Measurements from ENCODE around the gene VAX1.
"Not testable (repeated sequence)": the region's sequence is repeated elsewhere in the genome, so short reads cannot be mapped to it uniquely, and the experiment has no call there.

The VAX1 gene

DNA sequence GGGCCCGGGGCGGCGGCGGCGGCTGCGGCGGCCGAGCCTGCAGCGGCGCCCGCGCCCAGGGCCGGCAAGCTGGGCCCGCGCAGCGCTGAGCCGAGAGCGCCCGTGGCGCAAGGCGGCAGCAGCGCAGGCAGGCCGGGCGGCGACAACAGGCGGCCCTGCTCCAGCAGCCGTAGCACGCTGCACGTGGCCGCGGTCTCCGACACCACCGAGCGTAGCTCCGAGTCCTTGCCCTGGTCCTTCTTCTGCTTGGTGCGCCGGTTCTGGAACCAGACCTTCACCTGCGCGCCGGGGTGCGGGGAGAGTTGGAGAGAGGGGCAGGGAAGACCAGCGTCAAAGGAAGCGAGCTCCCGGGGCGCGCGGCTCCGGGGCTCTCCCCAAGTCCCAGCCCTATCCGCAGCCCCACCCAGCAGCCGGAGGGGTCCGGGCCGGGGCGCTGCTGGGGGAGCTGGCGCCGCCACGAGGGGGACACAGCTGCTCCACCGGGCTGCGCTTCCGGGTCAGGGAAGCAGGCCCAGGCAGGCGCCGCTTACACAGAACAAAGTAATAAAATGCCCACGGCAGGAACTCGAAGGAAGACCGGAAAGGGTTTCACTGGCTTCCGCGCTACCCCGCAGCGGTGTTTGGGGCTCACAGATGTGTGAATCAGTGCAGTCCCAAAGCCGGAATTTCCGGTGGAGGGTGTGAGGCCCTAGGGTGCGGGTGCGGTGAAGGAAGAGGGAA is 3.6 kb downstream of the VAX1 start:
- DNase-seq (ENCODE audit: low spot score) = no peak

DNA sequence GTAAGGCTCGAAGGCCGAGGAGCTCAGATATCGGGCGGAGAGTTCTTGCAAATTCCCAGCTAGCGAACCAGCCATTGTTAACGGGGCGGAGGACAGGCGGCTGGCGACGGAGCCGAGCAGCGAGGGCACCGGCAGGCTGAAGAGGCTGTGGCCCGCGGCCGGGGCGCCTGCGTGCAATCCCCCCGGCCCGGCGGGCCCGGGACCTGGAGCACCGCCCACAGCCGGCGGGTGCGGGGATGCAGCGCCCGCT is 4.1 kb downstream of the VAX1 start:
- no peak for DNase-seq (ENCODE audit: low spot score)

DNA sequence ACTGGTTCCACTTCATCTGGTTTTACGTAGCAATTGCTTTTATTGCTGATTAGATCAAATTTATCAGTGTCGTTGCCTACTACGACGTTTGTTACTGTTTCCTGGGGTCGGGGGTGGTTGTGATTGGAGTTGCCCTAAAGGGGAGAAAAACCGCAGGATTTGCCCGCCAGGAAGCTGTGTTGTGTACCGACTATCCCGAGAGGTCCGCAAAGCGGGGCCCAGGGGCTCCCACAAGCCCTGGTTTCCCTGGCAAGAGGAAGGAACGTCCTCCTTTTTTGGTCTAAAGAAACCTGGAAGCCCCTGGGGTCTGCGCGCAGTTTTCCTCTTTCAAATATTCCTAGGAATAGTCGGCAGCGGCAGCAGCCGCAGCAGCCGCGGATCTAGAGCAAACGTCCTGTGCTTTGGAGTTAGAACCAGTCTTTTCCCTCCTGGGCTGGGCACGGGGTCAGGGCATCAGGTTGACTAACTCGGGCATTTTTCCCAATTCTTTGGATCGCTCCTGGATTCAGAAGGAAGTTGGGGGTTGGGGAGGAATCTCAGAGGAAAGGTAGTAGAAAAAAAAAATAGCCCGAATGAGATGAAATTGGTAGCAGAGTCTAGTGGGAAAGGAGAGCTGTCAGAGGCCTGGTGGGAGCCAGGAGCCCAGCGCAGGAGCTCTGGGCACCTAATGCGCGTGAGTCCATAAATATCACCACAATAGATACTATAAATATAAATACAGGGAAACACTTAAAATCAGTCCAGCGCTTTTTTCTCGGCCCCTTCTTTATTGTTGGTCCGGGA is 4.6 kb downstream of the VAX1 start:
- DNase-seq (ENCODE audit: low spot score) = no peak

DNA sequence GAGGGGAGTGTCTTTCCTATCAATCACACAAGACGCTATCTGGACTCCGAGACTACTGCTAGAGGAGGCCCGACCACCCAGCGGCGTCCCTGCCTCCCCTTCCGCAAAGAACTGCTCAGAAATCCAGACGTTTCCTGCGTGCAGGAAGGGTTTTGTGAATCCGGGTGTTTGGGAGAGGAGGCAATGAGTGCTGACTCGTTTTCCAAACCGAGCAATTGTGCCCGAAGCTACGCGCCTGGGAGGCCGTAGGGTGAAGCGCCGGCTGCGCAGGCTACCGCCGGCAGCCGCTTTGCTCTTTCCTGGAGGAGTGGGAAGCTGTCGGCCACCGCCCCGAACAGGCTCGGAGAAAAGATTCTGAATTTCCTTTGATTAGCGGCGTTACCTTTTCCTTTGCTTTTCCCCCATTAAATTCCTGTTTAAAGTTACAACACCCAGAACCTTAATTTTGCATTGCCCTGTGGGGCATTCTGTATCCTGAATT is 5.3 kb downstream of the VAX1 start:
- DNase-seq (ENCODE audit: low spot score) = no peak

DNA sequence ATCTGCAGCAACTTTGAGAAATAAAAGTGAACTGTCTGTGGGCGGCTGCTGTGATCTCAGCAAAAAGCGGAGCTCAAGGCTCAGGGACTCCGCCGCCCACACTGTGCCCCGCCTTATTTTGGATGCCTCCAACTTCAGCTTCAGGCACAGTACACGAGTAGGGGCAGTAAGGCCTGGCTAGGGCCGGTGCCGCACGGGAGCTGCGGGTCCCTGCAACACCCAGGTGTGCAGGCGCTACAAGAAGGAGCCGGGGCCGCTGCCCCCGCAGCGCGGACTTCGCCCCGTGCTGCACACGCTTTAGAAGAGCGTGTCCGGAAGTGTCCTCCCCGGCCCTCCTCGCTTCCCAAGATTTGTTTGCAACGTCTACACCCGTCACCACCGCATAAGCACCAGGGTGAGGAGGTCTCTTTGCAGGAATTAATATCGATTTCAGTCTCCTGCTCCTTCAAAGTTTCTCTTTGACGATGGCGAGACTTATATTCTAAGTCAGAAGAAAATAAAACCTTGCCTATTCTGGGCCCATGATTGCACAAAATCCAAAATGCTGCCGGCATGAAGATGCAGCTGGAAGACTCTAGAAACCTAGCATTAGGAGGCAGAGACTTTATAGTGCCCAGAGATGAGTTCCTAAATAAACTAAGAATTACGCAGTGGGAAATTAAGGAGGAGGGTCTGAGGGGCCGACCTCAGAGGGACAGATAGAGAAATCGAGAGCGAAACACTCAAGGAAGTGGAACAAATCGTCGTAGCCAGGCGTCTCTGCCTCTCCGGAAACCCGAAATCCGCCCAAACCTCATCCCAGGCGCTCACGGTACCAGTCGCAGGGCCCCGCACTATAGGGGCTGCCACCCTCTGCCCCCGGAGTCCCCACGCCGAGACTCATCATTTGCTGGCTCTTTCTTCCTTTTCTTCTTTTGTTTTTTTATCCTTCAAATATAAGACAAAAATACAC is 6.4 kb downstream of the VAX1 start:
- no peak for DNase-seq (ENCODE audit: low spot score)

DNA sequence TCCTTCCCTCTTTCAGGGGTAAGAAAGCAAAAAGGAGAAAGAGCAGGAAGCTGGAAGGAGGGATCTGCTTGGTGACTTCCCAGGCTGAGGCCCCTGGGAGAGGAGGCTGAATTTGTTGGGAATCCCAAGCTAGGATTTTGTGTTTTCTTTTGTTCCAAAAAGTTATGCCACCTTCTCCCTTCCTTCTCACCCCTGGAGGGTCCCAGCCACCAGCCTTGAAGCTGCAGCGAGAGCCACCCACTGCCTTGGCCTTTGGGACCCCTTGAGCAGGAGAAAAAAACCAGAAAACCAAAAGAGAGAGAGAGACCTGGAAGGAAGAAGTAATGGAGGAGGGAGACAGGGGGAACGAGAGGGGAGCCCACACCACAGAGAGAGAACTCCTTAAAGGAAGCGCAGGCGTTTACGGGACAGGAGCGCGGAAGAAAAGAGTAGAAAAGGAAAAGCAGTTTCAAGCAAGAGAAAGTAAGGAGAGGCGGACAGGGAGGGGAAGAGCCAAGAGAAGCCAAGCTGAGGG is 7.2 kb downstream of the VAX1 start:
- DNase-seq (ENCODE audit: low spot score) = no peak

DNA sequence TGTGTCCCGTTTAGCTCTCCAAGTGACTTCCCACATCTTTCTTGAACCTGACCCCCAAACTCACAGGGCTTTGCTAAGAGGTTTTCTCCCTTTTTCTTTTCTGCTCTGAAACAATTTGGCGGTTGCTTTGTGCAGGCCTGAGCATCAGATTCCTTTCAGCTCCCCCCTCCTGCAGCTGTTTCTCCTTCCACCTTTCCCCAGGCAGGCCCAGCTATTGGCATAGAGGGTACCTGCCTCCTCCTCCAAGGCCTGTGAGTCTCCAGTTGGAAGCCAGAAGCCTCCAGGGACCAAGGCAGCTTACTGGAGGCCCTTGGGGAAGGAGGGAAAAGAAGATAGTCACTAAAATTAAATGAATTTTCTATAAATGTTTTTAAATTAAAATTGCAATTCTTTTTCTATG is 7.7 kb downstream of the VAX1 start:
- no peak for DNase-seq (ENCODE audit: low spot score)

DNA sequence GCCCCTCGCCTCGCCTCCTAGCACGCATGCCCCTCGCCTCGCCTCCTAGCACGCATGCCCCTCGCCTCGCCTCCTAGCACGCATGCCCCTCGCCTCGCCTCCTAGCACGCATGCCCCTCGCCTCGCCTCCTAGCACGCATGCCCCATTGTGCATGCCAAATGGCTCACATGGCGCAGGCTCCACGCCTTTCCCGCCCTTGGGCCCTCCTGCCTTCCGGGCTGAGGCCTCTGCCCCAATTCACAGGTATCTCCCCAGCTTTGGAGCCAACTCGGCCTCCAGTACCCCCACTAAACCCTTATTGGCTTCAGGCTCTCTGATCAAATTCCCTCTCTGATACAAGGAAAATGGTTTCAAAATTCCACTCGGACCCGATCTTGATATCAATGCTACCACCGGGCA is 11.4 kb downstream of the VAX1 start:
- not testable (repeated sequence) for DNase-seq (ENCODE audit: low spot score)

DNA sequence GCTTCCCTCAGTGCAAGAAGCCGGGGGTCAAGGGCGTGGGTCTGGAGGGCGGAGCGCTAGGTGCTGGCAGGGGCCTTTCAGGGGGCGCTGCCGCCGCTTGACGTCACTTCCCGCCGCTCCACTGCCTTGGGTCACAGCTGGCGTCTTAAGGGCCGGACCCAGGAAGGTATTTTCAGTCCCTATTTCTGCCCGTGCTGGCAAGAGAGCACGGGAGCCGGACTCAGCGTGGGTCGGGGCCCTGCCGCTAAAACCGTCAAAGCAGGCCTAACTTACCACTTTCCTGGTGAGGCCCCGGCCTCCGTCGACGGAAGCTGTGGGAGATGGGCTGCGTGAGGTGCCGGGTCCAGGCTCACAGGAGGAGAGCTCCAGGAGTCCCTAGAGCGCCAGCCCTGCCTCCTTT is 12.0 kb downstream of the VAX1 start:
- DNase-seq (ENCODE audit: low spot score) = no peak

DNA sequence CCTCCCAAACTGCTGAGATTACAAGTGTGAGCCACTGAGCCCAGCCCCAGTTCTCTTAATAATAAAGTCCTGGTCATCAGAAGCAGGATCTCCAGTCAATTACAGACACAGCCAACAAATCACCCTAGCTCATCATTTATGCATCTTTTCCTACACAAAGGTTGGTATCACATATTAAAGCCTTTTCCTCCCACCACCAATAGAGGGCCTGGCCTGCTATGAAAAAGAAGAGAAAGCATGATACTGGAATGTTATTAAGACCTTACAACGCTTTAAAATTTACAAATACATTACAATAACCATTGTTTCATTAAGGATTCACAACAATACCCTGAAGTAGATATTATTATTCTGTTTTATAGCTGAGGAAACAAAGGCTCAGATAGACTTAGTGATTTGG is 25.9 kb downstream of the VAX1 start:
- no peak for DNase-seq (ENCODE audit: low spot score)

DNA sequence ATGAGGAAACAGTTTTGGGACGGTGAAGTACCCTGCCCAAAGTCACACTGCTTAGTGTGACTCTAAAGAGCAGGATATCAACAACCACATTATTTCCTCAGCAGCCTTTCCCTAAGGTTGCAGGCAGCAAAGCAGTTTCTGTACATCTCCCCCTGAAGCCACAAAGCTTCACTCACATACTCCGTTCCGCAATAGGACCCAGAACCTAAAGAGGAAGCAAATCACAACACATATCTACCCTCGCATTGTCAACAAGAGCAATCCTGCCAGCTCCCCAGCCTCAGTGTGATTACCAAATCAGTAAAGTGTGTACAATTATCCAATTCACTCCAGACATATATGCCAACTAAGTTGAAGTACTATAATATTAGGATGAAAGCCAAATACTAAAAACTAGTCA is 30.8 kb downstream of the VAX1 start:
- DNase-seq (ENCODE audit: low spot score) = no peak

DNA sequence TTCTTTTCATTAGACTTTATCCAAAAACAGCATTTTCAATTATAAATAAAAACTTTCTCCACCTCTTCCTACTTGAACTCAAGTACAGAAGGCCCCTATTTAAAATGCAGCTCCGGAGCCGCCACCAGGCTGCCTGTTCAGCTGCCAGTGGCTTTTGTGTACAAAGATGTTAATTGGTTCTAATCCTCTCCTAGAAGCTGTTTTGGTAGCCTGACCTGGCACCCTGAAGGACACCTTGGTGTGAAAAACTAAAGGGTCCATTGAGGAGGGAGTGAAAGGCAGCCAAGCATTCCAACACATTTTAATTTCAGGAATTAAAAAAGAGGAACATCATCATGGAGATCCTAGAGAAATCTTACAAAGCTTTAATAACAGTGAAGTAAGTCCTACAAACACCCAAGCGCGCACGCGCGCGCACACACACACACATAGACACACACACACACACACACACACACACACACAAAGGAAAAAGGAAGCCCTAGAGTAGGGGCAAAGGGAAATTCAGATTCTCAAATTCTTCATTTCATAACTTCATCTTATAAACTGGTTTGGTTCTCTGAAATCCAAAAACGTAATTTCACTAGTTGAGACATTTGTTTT is 41.4 kb downstream of the VAX1 start:
- DNase-seq (ENCODE audit: low spot score) = no peak

DNA sequence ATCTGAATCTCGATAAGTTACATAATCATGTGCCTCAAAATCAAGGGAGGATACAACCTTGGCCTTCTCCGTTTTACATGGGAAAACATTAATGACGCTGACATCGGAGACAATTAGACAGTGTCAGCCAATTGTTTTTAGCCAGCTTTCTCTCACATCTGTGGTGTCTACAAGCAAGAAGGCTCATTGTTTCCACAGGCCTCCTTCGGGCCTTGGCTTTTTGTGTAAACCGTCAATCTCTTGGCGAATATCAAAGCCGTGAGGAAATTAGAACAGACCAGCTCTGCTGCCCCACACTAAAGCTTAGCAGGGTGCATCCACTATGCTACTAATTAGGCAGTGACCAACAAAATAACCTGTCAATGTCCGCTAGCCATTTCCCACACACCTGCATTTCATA is 43.2 kb downstream of the VAX1 start:
- no peak for DNase-seq (ENCODE audit: low spot score)

DNA sequence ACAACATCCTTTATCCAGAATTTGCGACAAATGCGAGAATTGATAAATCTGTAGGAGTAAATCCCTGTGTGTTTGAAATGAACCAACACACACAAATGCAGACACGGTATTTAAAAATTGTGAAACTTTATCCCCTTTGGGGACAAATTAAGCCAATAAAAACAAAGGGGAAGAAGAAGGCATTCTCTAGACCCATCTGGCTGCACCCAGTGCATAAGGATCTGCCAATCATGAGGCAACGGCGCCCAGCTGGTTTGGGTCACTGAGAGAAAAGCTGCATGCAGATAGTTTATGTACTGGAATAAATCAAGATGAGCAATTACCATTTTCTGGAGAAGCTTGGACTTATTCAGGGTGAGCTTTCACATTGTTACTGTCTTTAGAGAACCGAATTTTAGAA is 45.7 kb downstream of the VAX1 start:
- no peak for DNase-seq (ENCODE audit: low spot score)

DNA sequence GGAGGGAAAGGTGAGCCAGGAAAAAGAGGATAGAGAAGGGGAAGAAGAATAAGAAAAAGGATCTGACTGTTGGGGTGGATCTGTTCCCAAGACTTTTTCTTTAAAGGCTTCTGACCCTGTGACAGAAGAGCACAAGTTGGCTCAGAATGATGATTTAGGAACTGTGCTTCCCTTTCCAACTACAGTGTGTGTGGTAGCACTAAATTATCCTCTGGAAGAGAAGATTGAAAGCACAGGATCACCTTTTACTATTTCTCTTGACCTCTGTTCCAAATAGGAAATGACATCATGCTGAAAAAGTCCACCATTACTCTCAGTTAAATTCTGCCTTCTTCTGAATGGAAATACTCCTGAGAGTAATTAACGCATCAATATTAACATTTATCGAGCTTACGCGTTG is 47.2 kb downstream of the VAX1 start:
- no peak for DNase-seq (ENCODE audit: low spot score)

DNA sequence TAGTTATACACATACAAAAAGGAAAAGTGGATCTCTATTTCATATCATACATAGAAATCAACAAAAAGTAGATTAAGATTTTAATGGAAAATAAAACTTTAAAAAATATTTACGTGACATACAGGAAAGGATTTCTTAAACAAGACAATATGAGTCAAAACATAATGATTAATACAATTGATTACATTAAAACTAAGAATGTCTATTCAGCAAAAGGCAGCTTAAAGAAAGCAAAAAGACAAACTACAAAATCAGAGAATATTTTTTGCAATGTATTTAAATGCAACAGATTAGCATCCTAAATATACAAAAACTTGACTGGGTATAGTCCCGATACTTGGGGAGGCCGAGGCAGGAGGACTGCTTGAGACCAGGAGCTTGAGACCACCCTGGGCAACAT is 50.5 kb downstream of the VAX1 start:
- DNase-seq (ENCODE audit: low spot score) = no peak

DNA sequence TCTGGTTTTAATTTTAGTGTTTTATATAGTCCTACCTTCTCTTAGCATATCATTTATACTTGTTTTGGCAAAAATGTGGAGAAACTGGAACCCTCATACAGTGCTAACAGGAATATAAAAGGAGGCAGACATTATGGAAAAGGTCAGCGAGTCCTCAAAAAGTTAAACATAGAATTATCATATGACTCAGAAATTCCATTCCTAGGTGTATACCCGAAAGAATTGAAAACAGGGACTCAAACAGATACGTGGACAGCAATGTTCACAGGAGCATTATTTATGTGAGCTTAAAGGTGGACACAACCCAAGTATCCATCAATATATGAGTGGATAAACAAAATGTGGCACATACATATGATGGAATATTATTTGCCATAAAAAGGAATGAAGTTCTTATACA is 51.5 kb downstream of the VAX1 start:
- DNase-seq (ENCODE audit: low spot score) = no peak

DNA sequence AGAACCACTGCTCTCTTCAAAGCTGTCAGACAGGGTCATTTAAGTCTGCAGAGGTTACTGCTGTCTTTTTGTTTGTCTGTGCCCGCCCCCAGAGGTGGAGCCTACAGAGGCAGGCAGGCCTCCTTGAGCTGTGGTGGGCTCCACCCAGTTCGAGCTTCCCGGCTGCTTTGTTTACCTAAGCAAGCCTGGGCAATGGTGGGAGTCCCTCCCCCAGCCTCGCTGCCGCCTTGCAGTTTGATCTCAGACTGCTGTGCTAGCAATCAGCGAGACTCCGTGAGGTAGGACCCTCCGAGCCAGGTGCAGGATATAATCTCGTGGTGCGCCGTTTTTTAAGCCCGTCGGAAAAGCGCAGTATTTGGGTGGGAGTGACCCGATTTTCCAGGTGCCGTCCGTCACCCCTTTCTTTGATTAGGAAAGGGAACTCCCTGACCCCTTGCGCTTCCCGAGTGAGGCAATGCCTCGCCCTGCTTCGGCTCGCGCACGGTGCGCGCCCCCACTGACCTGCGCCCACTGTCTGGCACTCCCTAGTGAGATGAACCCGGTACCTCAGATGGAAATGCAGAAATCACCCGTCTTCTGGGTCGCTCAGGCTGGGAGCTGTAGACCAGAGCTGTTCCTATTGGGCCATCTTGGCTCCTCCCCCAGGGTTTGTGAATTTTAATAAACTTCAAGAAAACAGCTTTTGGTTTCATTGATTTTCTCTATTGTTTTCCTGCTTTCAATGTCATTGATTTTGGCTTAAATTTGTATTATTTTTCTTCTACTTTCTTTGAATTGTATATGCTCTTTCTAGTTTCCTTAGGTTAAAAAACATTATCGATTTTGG is 53.4 kb downstream of the VAX1 start:
- not testable (repeated sequence) for DNase-seq (ENCODE audit: low spot score)

Measured in activated CD4-positive, alpha-beta T cell treated with anti-CD3 and anti-CD28 coated beads, Interleukin-2, Interleukin-4, amounts not matched to agents 100 ng/mL and 50 ng/mL, durations not matched to agents 16 hours and 8 hours (primary cell).